MCF 10A (cell line): ENCODE data around the gene PRPF40A. TPM values are rescaled to one million over a fixed set of nuclear protein-coding genes. Genes with fewer than 3 reads are reported as not detected.

ENCODE experiments used
- BruUV-seq: library from RNA; stranded (reverse); fragments of 400-500 nt; replicated peaks from 2 replicates; lab custom pipeline; 2021; lab: Mats Ljungman, UMichigan
- CTCF ChIA-PET: fragments of 300-600 bp; sonication (Branson Sonifier 250); formaldehyde crosslinking; extraction: SDS; loops from one replicate; lab custom pipeline; 2021; ENCODE audit warnings: antibody characterized with exemption, inconsistent platforms; lab: Yijun Ruan, JAX
- POLR2A ChIA-PET: fragments of 300-600, 350-650 bp; sonication (Branson Sonifier 250); formaldehyde crosslinking; extraction: SDS; loops from one replicate; lab custom pipeline; 2020; ENCODE audit warnings: antibody characterized with exemption, inconsistent platforms; lab: Yijun Ruan, JAX
- DNase-seq: peaks from one replicate; pipeline ENCODE4 v3.0.0-alpha.2; 2018; ENCODE audit not compliant: unreplicated experiment
- H3K27ac Mint-ChIP-seq: one replicate; pipeline ENCODE4 v1.8.0; 2022; ENCODE audit warnings: mild to moderate bottlenecking, low read depth, mixed read lengths; ENCODE audit not compliant: unreplicated experiment
- H3K27me3 Mint-ChIP-seq: one replicate; pipeline ENCODE4 v1.8.0; 2022; ENCODE audit warnings: mixed read lengths; ENCODE audit not compliant: insufficient read depth, unreplicated experiment
- H3K36me3 Mint-ChIP-seq: one replicate; pipeline ENCODE4 v1.8.0; 2022; ENCODE audit warnings: mild to moderate bottlenecking, moderate library complexity, mixed read lengths; ENCODE audit not compliant: insufficient read depth, unreplicated experiment
- H3K4me1 Mint-ChIP-seq: one replicate; pipeline ENCODE4 v1.8.0; 2022; ENCODE audit warnings: mixed read lengths; ENCODE audit not compliant: insufficient read depth, unreplicated experiment
- H3K4me3 Mint-ChIP-seq: one replicate; pipeline ENCODE4 v1.8.0; 2022; ENCODE audit warnings: mild to moderate bottlenecking, moderate library complexity, mixed read lengths; ENCODE audit not compliant: unreplicated experiment
- H3K9me3 Mint-ChIP-seq: one replicate; pipeline ENCODE4 v1.8.0; 2022; ENCODE audit warnings: mixed read lengths; ENCODE audit not compliant: unreplicated experiment
- CTCF ChIP-seq: fragments of 200-600 bp; IDR thresholded peaks from one replicate; pipeline ENCODE4 v1.8.0; 2022; ENCODE audit warnings: antibody characterized with exemption, mild to moderate bottlenecking; ENCODE audit not compliant: unreplicated experiment
- intact Hi-C: fragments of 100-400 bp; cut with micrococcal nuclease; formaldehyde crosslinking; loops from 2 replicates; pipeline ENCODE4 v1.14.1; 2022
- total RNA-seq: library from RNA; stranded (reverse); gene quantifications from 2 replicates; pipeline ENCODE4 v1.2.3, GENCODE V29; 2022

PRPF40A gene
- total RNA-seq, 1 experiment from 2014 or later = 140 TPM

- H3K36me3 Mint-ChIP-seq = peaks cover 94% of the 10 kb centered on the region
- POLR2A ChIA-PET = no interaction called here
- CTCF ChIA-PET = interaction anchor here (0.6 to 1.2 kb wide), 2 partner anchors 41 to 487 kb away, joined by 3 to 4 read pairs; no protein-coding TSS in a partner anchor
Measured at GRCh38 chr2:152676461-152676860, 40.8 kb downstream of the PRPF40A start.

GRCh38 chr2:152674334-152674733, 42.9 kb downstream of the PRPF40A start:
- H3K27ac Mint-ChIP-seq = no peak overlapping the region
- no peaks in the 10 kb centered on the region for H3K9me3 Mint-ChIP-seq
- no peaks in the 10 kb centered on the region for H3K4me1 Mint-ChIP-seq
- H3K36me3 Mint-ChIP-seq = peaks cover 93% of the 10 kb centered on the region
- BruUV-seq = no TSS peak
- ChIA-PET POLR2A (interaction anchor here (1.0 to 1.3 kb wide), 2 partner anchors 15 to 23 kb away, joined by 3 to 7 read pairs; no protein-coding TSS in a partner anchor), CTCF (no interaction called here)
- H3K4me3 Mint-ChIP-seq = no peak overlapping the region
- no peak for DNase-seq
- no peaks in the 10 kb centered on the region for H3K27me3 Mint-ChIP-seq
- intact Hi-C loops = no loop called here
- TF ChIP-seq CTCF = no peak

More at GRCh38 chr2:152676461-152676860, 40.8 kb downstream of the PRPF40A start:
- no TSS peak for BruUV-seq
- H3K27ac Mint-ChIP-seq = no peak overlapping the region
- no peak for DNase-seq
- H3K27me3 Mint-ChIP-seq = no peaks in the 10 kb centered on the region
- no peak overlapping the region for H3K4me3 Mint-ChIP-seq
- intact Hi-C loops = no loop called here
- no peak for TF ChIP-seq CTCF
- H3K9me3 Mint-ChIP-seq = no peaks in the 10 kb centered on the region
- no peaks in the 10 kb centered on the region for H3K4me1 Mint-ChIP-seq

- intact Hi-C loops = no loop called here
- POLR2A ChIA-PET = interaction anchor here (1.0 kb wide), 1 partner anchor 16 kb away, joined by 3 read pairs; no protein-coding TSS in a partner anchor
- peaks cover 94% of the 10 kb centered on the region for H3K36me3 Mint-ChIP-seq
- H3K4me1 Mint-ChIP-seq = no peaks in the 10 kb centered on the region
- CTCF ChIA-PET = interaction anchor here (0.5 to 0.7 kb wide), 2 partner anchors 37 to 478 kb away, joined by 3 read pairs; no protein-coding TSS in a partner anchor
- H3K4me3 Mint-ChIP-seq = no peak overlapping the region
- no peak overlapping the region for H3K27ac Mint-ChIP-seq
- BruUV-seq = no TSS peak
- no peaks in the 10 kb centered on the region for H3K27me3 Mint-ChIP-seq
- DNase-seq = no peak
- TF ChIP-seq CTCF = no peak
- H3K9me3 Mint-ChIP-seq = no peaks in the 10 kb centered on the region
Measured at GRCh38 chr2:152664725-152665124, 52.5 kb downstream of the PRPF40A start.

GRCh38 chr2:152661076-152661475, 56.2 kb downstream of the PRPF40A start:
- no peaks in the 10 kb centered on the region for H3K4me1 Mint-ChIP-seq
- peaks cover 99% of the 10 kb centered on the region for H3K36me3 Mint-ChIP-seq
- BruUV-seq = no TSS peak
- H3K9me3 Mint-ChIP-seq = no peaks in the 10 kb centered on the region
- ChIA-PET POLR2A (interaction anchor here (0.7 to 1.4 kb wide), 3 partner anchors 12 to 56 kb away, joined by 3 to 5 read pairs (median 3); partner anchors contain the start of gene PRPF40A), CTCF (interaction anchor here (0.6 to 0.7 kb wide), 4 partner anchors 13 to 847 kb away, joined by 3 to 4 read pairs (median 4); no protein-coding TSS in a partner anchor)
- H3K27me3 Mint-ChIP-seq = no peaks in the 10 kb centered on the region
- no peak overlapping the region for H3K27ac Mint-ChIP-seq
- no peak for DNase-seq
- TF ChIP-seq CTCF = no peak
- intact Hi-C loops = no loop called here
- no peak overlapping the region for H3K4me3 Mint-ChIP-seq
